ENCODE measurements around the gene RARA.

Gene RARA

DNA sequence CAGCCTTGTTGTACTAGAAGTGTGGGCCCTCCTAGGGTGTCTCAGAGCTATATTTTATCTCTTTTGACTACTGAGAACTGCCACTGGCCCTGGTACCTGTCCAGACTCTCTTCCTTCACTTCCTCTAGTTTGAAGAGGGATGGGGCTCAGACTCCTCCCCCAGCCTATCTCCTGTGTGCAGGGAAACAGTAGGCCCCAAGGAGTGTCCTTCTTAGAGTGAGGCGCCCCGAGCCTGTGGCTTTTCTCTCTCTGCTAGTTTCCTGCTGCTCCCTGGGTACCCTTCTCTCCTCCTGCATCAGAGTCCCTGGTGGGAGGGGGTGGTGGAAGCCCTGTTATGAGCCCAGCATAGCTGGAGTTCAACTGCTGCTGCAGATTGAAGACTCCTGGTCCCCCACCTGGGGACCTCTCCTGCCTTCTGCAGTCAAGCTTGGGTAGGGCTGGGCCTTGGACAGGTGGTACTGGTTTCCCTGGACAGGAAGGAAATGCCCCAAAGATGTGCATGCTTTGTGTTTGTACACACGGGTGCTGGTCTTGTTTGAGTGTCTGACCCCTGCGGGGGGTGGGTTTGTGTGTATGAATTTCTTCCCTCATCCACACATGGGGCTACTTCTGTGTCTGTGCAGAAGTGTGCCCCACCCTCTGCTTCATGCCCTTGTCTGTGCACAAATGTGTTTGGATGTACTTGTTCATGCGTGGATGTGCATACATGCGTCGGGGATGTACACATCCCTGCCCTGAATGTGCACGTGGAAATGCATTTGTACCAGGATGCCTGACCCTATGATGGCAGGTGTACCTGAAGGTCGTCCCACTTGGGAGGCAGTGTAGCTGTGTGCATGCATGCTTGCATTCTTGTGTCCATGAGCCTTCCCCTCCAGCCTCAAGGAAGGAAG is 6.9 kb downstream of the RARA start:
- Mint-ChIP-seq H3K27ac (no peak overlapping the region), H3K4me1 (ENCODE audit: low read depth) (peaks cover 67% of the 10 kb centered on the region), H3K27me3 (peaks cover 4% of the 10 kb centered on the region), H3K9me3 (no peaks in the 10 kb centered on the region), H3K4me3 (no peak overlapping the region), H3K36me3 (ENCODE audit: low read depth) (peaks cover 28% of the 10 kb centered on the region)
- intact Hi-C loops (cut with micrococcal nuclease), result no loop called here

DNA sequence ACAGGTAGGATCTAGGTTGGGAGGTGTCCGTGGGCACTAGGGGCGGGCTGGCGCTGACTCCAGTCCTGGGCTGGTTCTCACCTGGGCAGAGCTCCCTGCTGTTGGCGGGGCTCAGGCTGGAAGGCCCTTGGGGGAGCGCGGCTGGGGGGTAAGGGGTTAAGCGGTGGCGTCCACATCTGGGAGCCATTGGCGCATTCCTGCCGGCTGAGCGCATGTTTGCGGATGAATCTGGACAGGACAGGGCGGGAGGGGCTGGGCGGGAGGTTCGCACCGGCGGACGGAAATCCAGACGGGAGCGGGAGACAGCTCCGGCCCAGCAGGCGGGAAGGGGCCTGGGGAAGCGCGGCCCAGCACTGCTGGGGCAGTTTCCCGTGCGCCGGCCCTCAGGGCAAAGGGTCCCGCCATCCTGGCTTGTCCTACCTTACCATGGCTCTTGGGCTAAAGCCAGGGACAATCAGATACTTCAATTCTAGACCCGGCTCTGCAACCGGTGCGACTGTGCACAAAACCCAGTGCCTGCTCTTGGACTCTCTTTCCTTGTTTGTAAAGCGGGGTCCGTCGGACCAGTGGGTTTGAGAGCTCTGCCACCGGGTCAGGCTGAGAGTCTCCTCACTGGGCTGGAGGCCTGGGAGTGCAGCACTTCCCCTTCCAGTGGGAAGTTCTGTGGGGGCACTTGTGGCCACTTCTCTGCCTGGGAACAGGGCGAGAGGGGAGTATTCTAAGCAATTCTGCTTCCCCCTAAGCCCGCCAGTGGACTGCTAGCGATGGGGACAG is 7.8 kb downstream of the RARA start:
- intact Hi-C loops (cut with micrococcal nuclease), result no loop called here
- peak overlapping the region; percentile 96 for H3K27ac Mint-ChIP-seq
- peaks cover 75% of the 10 kb centered on the region for H3K4me1 Mint-ChIP-seq (ENCODE audit: low read depth)

DNA sequence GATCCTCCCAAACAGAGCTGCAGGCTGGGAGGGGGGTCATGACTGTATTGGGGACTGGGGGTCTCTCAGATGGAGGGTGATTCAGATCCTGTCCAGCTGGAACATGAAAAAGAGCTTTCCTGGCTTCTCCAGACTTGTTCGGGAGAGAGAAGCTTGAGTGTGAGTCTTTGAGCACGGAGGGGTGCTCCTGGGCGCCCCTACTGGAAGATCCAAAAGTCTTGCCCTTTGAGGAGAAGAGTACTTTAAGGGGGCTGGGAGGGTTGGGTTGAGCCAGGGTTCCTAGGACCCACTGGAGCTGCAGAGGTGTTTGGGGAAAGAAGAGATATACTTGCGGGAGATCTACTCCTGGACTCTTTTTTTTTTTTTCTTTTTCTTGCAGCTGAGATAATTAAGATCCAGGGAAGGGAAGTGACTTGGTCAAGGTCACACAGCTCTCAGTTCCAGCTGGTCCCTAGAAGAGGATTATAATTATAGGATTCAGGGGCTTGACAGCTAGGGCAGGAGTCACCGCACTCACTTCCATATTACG is 8.4 kb downstream of the RARA start:
- Mint-ChIP-seq H3K9me3 (no peaks in the 10 kb centered on the region), H3K36me3 (ENCODE audit: low read depth) (peaks cover 41% of the 10 kb centered on the region), H3K27ac (peak overlapping the region; percentile 96), H3K4me3 (peak overlapping the region; percentile 94), H3K4me1 (ENCODE audit: low read depth) (peaks cover 82% of the 10 kb centered on the region), H3K27me3 (peaks cover 4% of the 10 kb centered on the region)
- intact Hi-C loops (cut with micrococcal nuclease), result no loop called here

More for the DNA sequence above, 7.8 kb downstream of the RARA start:
- Mint-ChIP-seq H3K36me3 (ENCODE audit: low read depth) (peaks cover 35% of the 10 kb centered on the region), H3K4me3 (peak overlapping the region; percentile 94), H3K27me3 (peaks cover 4% of the 10 kb centered on the region), H3K9me3 (no peaks in the 10 kb centered on the region)

DNA sequence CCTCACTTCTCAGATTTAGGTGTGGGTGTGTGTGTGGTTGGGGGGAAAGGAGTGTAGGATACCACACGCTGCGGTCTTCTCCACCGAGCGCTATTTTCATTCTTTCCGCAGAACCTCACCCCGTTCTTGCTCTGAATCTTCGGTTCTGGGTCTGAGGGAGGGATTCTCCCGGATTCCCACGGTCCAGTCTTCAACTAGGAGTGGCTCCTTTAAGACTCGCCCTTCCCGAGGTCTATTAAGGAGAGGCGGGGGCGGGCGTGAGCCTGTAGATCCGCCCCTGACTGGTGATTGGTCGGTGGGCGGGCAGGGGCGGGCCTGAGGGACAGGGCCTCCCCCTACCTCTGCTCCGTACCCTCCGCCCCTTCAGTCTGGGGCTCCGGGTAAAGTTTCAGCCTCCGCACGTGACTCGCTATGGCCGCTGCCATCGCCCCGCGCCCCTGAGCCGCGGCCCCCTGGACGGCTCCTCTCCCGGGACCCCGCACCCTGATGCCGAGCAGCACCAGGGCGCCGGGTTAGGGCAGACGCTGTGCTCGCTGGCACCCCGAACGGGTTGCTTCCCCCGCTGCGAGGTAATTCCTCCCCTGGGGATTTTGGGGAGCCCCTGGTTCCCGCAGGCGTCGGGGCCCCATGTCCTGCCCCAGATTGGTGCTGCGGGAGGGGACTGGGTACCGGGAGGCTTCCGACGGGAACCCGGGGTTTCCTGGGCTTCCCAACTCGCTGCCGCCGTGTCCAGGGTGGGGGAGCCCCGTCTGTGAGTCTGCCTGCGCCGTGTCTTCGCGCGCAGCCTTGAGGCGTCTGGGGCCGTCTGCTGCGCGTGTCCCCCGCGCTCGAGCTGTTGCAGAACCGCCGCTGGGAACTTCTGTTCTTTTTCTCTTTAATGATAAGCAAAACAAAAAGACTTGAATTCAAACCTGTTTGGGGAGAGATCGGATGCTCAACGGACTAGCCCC is 9.2 kb downstream of the RARA start:
- H3K27me3 Mint-ChIP-seq, result peaks cover 2% of the 10 kb centered on the region
- peak overlapping the region; percentile 94 for H3K4me3 Mint-ChIP-seq

DNA sequence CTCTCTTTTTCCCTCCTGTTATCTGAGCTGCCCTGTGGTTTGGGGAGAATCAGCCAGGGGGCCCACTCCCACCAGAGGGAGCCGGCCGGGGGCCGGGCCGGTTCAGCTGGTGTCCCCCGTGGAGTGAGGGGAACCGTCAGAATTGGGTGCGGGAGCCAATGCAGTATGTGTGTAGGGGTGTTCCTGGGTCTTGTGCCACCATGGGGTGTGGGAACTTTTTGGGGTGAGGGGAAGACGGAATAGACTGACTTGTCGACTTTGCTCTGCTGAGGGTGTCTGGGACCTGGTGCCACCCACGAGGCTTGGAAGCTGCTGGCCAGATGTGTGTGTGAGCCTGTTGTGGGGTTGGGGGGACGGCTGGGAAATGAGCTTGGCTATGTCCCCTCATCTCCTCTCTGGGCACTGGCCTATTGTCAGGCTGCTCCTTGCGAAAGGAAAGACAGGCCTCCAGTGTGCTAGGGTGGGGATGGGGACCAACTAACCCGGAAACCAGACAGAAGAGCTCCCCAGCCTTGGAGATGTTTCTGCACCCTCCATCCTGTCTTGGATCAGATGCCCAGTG is 9.9 kb downstream of the RARA start:
- peak overlapping the region; percentile 96 for H3K27ac Mint-ChIP-seq

More for the DNA sequence above, 9.2 kb downstream of the RARA start:
- H3K9me3 Mint-ChIP-seq, result no peaks in the 10 kb centered on the region
- peaks cover 42% of the 10 kb centered on the region for H3K36me3 Mint-ChIP-seq (ENCODE audit: low read depth)
- H3K4me1 Mint-ChIP-seq (ENCODE audit: low read depth), result peaks cover 89% of the 10 kb centered on the region
- intact Hi-C loops (cut with micrococcal nuclease), result no loop called here
- peak overlapping the region; percentile 96 for H3K27ac Mint-ChIP-seq

DNA sequence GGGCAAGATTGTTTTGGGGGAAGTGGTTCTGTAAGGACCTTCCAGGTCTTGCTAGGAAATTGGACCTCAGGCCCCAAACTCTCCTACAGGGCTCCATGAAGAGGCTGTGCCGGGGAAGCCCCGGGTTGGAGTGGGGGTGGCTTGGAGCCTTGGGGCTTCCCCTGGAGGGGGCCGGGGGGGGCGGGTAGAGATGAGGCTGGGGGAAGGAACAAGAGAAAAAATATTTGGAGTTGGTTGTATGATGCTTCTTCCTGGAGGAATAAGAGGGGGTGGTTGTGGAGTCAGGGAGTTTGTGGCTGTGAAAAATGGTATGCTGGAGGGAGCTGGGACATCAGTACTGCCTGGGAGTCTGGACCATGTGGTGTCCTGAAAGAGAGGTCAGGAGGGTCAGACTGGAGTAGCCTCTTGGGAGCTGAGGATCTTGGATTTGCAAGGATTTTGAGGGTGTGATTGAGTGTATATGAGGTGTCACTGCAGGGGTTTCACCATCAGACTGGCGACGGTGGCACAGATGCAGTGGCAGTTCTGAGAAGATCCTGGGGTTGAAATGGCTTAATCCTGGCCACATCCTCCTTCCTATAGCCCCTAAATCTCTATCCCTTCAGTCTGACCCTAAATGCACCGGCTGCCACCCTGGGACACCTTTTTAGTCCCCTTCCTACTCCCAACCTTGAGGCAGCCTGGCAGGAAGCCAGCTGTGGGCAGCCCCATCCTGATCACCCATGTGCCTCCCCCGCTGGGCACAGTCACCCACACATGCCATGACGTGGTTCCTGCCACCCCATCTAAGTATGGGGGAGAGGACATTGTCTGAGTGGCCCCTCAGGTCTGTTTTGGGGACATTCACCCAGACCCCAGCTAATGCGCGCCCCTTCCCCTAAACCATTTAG is 10.9 kb downstream of the RARA start:
- intact Hi-C loops (cut with micrococcal nuclease), result no loop called here
- Mint-ChIP-seq H3K4me1 (ENCODE audit: low read depth) (peaks cover 97% of the 10 kb centered on the region), H3K4me3 (peak overlapping the region; percentile 94), H3K27me3 (peaks cover 1% of the 10 kb centered on the region), H3K9me3 (no peaks in the 10 kb centered on the region), H3K36me3 (ENCODE audit: low read depth) (peaks cover 42% of the 10 kb centered on the region), H3K27ac (peak overlapping the region; percentile 96)

More for the DNA sequence above, 9.9 kb downstream of the RARA start:
- intact Hi-C loops (cut with micrococcal nuclease), result no loop called here
- Mint-ChIP-seq H3K4me1 (ENCODE audit: low read depth) (peaks cover 97% of the 10 kb centered on the region), H3K27me3 (peaks cover 1% of the 10 kb centered on the region), H3K9me3 (no peaks in the 10 kb centered on the region), H3K36me3 (ENCODE audit: low read depth) (peaks cover 42% of the 10 kb centered on the region), H3K4me3 (peak overlapping the region; percentile 94)

DNA sequence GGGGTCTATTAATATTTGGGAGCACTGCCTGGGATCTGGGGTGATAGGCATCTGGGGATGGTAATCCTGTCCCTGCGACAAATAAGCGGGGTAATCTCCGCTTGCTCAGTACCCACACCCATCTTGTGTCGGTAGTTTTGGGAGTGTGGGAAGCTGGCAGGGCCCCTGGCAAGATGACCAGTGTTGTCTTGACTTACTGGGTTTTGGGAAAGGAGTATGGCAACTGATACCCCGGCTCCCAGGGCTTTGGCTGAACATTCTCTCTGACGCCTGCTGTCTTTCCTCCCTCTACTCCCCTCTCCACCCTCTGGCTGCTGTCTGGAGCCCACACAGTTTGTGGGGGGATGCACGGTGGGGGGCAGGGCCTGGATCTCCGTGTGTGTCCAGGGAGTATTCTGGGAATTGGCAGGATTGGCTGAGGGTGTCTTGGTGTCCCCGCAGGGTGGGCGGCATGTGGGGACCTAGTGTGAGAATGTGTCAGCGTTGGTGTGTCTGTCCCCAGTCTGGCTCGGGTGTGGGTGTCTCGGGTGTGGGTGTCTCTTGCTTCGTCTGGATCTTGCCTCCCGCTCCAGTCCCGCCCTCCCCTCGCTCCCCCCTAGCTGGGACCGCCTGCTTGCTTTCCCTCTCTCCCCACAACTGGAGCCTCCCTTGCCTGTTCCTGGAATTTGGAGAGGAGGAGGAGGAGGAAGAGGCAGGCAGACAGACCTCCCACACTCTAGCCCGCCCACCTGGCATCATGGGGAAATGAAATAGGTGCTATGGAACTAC is 12.0 kb downstream of the RARA start:
- H3K9me3 Mint-ChIP-seq, result no peaks in the 10 kb centered on the region
- peak overlapping the region; percentile 94 for H3K4me3 Mint-ChIP-seq
- intact Hi-C loops (cut with micrococcal nuclease), result no loop called here
- H3K27me3 Mint-ChIP-seq, result peaks cover 1% of the 10 kb centered on the region
- peaks cover 98% of the 10 kb centered on the region for H3K4me1 Mint-ChIP-seq (ENCODE audit: low read depth)
- H3K27ac Mint-ChIP-seq, result peak overlapping the region; percentile 96
- peaks cover 42% of the 10 kb centered on the region for H3K36me3 Mint-ChIP-seq (ENCODE audit: low read depth)

DNA sequence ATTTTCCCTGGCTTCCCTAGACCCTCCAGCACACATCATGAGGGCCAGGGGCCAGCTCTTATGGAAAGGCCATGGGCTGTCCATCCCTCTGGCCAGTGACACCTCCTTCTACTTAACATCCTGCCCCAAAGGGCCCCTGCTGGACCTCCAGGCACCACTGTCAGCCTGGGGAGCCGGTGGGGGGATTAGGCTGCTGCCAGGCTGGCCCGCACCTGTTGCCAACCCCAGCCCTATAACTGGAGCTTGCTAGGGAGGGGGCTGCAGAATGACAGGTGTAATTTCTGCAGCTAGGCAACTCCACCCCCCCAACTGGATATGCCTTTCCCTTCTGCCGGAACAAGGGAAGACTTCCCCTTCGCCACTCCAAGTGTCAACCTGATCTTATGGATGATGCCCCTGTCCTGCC is 12.5 kb downstream of the RARA start:
- H3K9me3 Mint-ChIP-seq, result no peaks in the 10 kb centered on the region
- H3K4me3 Mint-ChIP-seq, result peak overlapping the region; percentile 94
- intact Hi-C loops (cut with micrococcal nuclease), result no loop called here
- H3K36me3 Mint-ChIP-seq (ENCODE audit: low read depth), result peaks cover 46% of the 10 kb centered on the region
- peak overlapping the region; percentile 96 for H3K27ac Mint-ChIP-seq
- peaks cover 98% of the 10 kb centered on the region for H3K4me1 Mint-ChIP-seq (ENCODE audit: low read depth)
- no peaks in the 10 kb centered on the region for H3K27me3 Mint-ChIP-seq

DNA sequence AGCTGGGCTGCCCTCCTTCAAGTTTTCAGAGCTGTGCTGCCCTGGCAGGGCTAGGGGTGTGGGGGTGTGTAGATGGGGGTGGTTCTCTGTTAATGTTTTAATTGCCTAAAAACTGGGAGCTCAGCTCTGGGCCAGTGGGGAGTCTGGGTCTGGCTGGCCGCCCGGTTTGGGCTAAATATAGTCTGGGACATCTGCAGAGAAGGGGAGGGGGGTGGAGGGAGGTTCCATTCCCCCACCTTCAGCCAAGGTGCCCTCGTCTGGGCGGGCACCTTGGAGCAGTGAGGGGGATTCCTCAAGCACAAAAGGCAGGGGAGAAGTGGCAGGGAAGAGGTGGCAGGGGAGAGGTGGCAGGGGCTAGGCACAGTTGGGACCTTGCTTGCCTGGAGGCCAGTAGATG is 13.0 kb downstream of the RARA start:
- intact Hi-C loops (cut with micrococcal nuclease), result loop anchor here (2.0 kb wide), 1 partner anchor 21 kb away; no protein-coding TSS in a partner anchor
- H3K4me1 Mint-ChIP-seq (ENCODE audit: low read depth), result peaks cover 98% of the 10 kb centered on the region
- peak overlapping the region; percentile 94 for H3K4me3 Mint-ChIP-seq
- peaks cover 47% of the 10 kb centered on the region for H3K36me3 Mint-ChIP-seq (ENCODE audit: low read depth)
- no peaks in the 10 kb centered on the region for H3K27me3 Mint-ChIP-seq
- peak overlapping the region; percentile 96 for H3K27ac Mint-ChIP-seq
- no peaks in the 10 kb centered on the region for H3K9me3 Mint-ChIP-seq

DNA sequence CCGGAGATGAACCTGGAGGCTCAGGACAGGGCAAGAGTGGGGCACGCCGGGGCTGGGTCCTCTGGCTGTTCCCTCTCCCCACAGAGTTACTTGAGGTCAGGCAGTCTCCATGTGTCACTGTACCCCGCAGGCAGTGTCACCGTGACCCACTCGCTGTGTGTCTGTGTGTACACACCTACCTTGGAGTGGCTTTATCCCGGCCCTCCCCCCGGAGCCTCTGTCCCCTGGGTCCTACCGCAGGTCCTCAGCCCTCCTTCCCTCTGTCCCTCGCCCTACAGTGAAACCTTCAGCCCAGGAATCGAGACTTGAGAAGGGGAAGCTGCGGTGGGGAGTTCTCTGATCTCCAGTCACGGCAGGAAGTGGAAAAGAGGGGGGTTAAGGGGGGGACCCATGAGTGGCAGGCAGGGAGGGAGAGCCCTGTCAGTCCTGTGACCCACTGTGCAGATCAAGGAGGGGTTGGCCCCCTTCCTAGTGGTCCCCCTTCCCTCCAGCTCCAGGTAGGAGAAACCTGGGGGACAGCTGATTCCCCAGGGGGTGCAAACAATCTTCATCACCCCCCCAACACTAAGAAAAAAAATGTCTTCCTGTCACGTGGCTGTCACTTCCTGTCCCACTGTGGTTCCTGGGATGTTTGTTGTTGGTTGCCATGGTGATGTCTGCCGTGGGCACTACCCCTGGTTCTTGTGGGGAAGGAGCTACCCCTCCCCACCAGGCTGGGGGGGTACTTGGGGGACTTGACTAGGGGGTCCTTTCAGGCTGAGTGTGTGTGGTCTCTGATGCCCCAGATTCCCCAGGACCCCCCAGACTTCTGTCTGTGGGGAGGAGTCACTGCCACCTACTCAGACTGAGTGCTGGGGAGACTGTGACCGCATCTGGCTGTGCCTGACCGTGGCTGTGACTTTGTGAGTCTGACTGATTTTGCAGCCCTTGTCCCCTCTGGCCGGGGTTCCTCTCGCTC is 13.7 kb downstream of the RARA start:
- no peaks in the 10 kb centered on the region for H3K9me3 Mint-ChIP-seq
- H3K4me3 Mint-ChIP-seq, result peak overlapping the region; percentile 94
- H3K27me3 Mint-ChIP-seq, result no peaks in the 10 kb centered on the region
- H3K36me3 Mint-ChIP-seq (ENCODE audit: low read depth), result peaks cover 54% of the 10 kb centered on the region
- H3K4me1 Mint-ChIP-seq (ENCODE audit: low read depth), result peaks cover 98% of the 10 kb centered on the region
- H3K27ac Mint-ChIP-seq, result peak overlapping the region; percentile 96
- intact Hi-C loops (cut with micrococcal nuclease), result loop anchor here (2.0 kb wide), 1 partner anchor 20 kb away; no protein-coding TSS in a partner anchor

All from dendritic cell treated with granulocyte-macrophage colony-stimulating factor and Interleukin-4, amounts not matched to agents 40 ng/mL and 50 ng/mL, for 4 days (primary cell).